ENCODE measurements around the gene TRIM15.

DNA sequence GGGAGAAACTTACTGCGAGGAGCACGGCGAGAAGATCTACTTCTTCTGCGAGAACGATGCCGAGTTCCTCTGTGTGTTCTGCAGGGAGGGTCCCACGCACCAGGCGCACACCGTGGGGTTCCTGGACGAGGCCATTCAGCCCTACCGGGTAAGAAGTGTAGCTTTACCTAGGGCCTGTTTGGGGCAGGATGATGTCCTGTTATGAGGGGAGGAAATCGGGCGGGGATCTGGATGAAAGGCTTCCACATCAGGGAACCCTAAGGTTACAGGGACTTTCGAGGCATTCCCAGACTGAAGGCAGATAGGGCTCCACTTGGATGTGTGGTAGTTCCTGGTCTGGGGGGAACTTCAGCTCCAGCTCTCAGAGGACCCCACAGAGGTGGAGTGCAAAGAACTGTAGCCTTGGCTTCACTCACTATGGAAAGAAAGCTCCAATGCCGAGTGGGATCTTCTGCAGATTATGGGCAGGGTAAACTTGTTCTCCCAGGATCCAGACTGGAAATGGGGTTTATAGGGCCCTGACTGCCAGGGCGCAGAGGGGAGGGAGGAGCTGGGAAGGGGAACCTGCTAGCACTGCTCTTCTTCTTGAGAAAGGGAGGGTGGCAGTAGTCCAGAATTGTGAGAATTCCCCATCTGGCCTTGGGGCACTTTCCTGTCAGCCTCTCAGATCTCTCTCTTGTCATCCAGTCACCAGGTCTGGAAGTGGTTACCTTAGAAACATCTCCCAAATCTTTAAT is 740 bp downstream of the TRIM15 start:
- no peak for TF ChIP-seq POLR2A (IDR thresholded peaks at IDR 0.05)
- TF ChIP-seq, protein P1, sequence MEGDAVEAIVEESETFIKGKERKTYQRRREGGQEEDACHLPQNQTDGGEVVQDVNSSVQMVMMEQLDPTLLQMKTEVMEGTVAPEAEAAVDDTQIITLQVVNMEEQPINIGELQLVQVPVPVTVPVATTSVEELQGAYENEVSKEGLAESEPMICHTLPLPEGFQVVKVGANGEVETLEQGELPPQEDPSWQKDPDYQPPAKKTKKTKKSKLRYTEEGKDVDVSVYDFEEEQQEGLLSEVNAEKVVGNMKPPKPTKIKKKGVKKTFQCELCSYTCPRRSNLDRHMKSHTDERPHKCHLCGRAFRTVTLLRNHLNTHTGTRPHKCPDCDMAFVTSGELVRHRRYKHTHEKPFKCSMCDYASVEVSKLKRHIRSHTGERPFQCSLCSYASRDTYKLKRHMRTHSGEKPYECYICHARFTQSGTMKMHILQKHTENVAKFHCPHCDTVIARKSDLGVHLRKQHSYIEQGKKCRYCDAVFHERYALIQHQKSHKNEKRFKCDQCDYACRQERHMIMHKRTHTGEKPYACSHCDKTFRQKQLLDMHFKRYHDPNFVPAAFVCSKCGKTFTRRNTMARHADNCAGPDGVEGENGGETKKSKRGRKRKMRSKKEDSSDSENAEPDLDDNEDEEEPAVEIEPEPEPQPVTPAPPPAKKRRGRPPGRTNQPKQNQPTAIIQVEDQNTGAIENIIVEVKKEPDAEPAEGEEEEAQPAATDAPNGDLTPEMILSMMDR (IDR thresholded peaks at IDR 0.05) = no peak

All from adrenal gland (tissue), 5 donors.